Measurements from ENCODE around the gene SFTPB.

SFTPB gene

DNA sequence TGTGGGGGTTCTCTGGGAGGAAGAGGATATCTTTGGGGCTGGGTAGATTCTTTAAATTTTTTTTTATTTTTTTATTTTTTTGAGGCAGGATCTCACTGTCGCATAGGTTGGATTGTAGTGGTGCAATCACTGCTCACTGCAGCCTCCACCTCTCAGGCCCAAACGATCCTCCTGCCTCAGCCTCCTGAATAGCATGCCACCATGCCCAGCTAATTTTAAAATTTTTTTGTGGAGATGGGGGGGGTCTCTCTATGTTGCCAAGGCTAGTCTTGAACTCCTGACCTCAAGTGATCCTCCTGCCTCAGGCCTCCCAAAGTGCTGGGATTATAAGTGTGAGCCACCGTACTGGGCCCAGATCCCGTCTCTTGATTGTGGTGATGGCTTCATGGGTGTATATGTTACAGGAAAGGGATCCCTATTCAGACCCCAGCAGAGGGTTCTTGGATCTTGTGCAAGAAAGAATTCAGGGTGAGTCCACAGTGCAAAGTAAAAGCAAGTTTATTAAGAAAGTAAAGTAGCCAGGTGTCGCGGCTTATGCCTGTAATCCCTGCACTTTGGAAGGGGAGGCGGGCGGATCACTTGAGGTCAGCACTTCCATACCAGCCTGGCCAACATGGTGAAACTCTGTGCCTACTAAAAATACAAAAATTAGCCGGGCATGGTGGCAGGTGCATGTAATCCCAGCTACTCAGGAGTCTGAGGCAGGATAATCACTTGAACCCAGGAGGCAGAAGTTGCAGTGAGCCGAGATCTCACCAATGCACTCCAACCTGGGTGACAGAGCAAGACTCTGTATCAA lies 54.1 kb downstream of the SFTPB start:
- TF ChIP-seq, protein P1, sequence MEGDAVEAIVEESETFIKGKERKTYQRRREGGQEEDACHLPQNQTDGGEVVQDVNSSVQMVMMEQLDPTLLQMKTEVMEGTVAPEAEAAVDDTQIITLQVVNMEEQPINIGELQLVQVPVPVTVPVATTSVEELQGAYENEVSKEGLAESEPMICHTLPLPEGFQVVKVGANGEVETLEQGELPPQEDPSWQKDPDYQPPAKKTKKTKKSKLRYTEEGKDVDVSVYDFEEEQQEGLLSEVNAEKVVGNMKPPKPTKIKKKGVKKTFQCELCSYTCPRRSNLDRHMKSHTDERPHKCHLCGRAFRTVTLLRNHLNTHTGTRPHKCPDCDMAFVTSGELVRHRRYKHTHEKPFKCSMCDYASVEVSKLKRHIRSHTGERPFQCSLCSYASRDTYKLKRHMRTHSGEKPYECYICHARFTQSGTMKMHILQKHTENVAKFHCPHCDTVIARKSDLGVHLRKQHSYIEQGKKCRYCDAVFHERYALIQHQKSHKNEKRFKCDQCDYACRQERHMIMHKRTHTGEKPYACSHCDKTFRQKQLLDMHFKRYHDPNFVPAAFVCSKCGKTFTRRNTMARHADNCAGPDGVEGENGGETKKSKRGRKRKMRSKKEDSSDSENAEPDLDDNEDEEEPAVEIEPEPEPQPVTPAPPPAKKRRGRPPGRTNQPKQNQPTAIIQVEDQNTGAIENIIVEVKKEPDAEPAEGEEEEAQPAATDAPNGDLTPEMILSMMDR (IDR thresholded peaks at IDR 0.05; ENCODE audit: extremely low read depth, missing control alignments): no peak

DNA sequence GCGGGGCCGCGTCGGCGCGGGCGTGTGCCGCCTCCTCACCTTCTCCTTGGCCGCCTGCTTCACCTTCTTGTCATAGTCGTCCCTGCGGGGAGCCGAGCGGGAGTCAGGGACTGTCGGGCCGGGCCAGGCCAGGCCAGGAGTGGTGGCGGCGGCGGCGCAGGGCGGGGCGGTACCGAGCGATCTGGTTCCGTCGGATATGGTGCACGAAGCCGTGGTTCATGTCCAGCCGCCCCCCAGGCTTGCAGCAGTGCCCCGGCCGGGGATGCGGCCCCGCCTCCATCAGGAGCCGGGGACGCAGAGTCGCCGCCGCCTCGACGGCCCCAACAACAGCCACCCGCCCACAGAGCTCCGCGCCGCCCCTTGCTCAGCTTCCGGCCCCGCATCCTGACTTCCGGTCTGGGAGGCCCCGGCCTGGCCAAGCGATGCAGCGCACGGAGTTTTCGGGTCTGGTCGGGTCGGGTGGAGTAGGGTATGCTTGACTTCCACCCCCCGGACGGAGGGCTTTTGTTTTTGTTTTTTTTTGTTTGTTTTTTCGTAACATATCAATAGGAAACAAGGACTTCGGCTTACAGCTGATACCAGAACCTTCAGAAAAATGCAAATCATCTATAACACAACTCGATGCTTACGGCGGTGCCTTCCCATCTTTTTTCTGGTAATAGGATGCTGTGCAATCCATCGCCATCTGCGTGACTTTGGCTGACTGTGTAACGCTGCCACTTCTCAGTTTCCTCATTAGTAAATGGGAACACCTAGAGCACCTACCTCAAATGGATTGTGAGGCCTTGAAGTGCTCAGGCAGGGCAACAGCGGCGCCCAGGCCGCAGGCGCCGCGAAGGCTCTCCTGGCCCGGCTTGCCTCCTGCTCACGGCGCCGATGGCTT lies 56.1 kb downstream of the SFTPB start, which contains the start of gene C2orf68:
Gene C2orf68 (minus strand): TSS at position 362 of the 883 bp plus-strand sequence. CDS start 82 bp downstream, at position 280.
- peak; percentile 97 for DNase-seq (ENCODE audit: low spot score)
- TF ChIP-seq, protein P1 (IDR thresholded peaks at IDR 0.05; ENCODE audit: extremely low read depth, missing control alignments): no peak

More for the DNA sequence above, 54.1 kb downstream of the SFTPB start:
- no peak for DNase-seq (ENCODE audit: low spot score)

DNA sequence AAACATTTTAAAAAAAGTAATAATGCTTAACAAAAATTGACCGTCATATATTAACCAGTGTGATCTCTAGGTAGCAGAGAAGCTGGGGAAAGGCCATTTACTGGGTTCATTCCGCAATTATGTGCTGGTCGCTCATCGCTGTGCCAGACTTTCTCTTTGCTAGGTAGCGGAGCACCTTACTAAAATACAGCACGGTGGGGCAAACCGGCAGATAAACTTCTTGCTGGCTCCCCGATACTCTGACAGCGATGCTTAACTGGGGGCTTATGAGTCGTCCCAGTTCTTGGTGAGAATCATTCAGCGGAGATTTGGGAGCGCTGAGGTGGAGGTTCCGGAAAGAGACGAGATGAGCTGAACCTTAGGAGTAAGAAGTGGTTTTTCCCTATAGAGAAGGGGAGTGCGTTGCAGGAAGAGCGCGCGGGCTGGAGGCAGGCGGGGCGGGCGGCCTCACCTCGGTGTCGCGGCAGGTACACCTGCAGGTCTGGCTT lies 56.7 kb downstream of the SFTPB start:
- TF ChIP-seq, protein P1 (IDR thresholded peaks at IDR 0.05; ENCODE audit: extremely low read depth, missing control alignments): no peak
- peak; percentile 36 for DNase-seq (ENCODE audit: low spot score)

Measured in GM20000 (cell line).